HEK293 (cell line): ENCODE measurements around the gene CELF4.

Experiments
- CTCF ChIA-PET: fragments of 350-600 bp; formaldehyde crosslinking; extraction: SDS; loops from one replicate; lab custom pipeline; 2021; ENCODE audit warnings: antibody characterized with exemption; lab: Yijun Ruan, JAX
- POLR2A ChIA-PET: fragments of 300-600 bp; formaldehyde crosslinking; extraction: SDS; loops from one replicate; lab custom pipeline; 2020; ENCODE audit warnings: antibody characterized with exemption, inconsistent platforms; lab: Yijun Ruan, JAX
- H3K27ac ChIP-seq: fragments of 200-500 bp; sonication (Bioruptor generic); 2 replicates; pipeline ENCODE4 v1.5.1; 2014; ENCODE audit warnings: low read depth, low read length, control low read depth, inconsistent platforms; ENCODE audit errors: extremely low read depth
- H3K36me3 ChIP-seq, 2 experiments: fragments of 200-500 bp in 1 of 2; sonication (Bioruptor generic) in 1 of 2; 1 replicate in 1 of 2; 2 replicates in 1 of 2; pipeline ENCODE4 v1.5.1; 2014 to 2017; ENCODE audit warnings: inconsistent platforms in 2 of 2, low read length in 2 of 2; ENCODE audit not compliant: control insufficient read depth in 2 of 2, insufficient read depth in 1 of 2
- H3K4me1 ChIP-seq: fragments of 200-500 bp; sonication (Bioruptor generic); 2 replicates; pipeline ENCODE4 v1.5.1; 2014; ENCODE audit warnings: mild to moderate bottlenecking, low read length, inconsistent platforms; ENCODE audit not compliant: control insufficient read depth, insufficient read depth
- H3K4me3 ChIP-seq: 2 replicates; pipeline ENCODE4 v1.5.1; 2011; ENCODE audit warnings: low read depth, mild to moderate bottlenecking, control low read depth, low read length, moderate library complexity
- H3K9me3 ChIP-seq: fragments of 200-500 bp; sonication (Bioruptor generic); 2 replicates; pipeline ENCODE4 v1.5.1; 2014; ENCODE audit warnings: low read depth, low read length, inconsistent platforms; ENCODE audit not compliant: control insufficient read depth, insufficient read depth
- BCL11A ChIP-seq: fragments of 450-650 bp; formaldehyde crosslinking; IDR thresholded peaks from 2 replicates; pipeline ENCODE4 v1.5.1; 2016; ENCODE audit warnings: low read depth, missing biosample characterization, missing genetic modification characterization
- EGR2 ChIP-seq: fragments of 450-650 bp; formaldehyde crosslinking; IDR thresholded peaks from 2 replicates; pipeline ENCODE4 v1.5.1; 2016; ENCODE audit warnings: low read depth, missing biosample characterization, missing genetic modification characterization
- KLF10 ChIP-seq: fragments of 450-650 bp; IDR thresholded peaks from 2 replicates; pipeline ENCODE4 v1.5.1; 2018; ENCODE audit warnings: missing biosample characterization, mild to moderate bottlenecking, missing genetic modification characterization
- KLF16 ChIP-seq: fragments of 450-650 bp; formaldehyde crosslinking; IDR thresholded peaks from 2 replicates; pipeline ENCODE4 v1.5.1; 2017; ENCODE audit warnings: missing biosample characterization, missing genetic modification characterization
- MEIS1 ChIP-seq: sonication (generic); formaldehyde crosslinking; IDR thresholded peaks from 2 replicates; pipeline ENCODE4 v1.8.1; 2022; ENCODE audit warnings: missing genetic modification reagents, mild to moderate bottlenecking, borderline replicate concordance
- PBX3 ChIP-seq: sonication (generic); formaldehyde crosslinking; IDR thresholded peaks from 2 replicates; pipeline ENCODE4 v1.8.1; 2022; ENCODE audit warnings: mild to moderate bottlenecking, moderate library complexity, missing genetic modification reagents
- SP2 ChIP-seq: fragments of 450-650 bp; formaldehyde crosslinking; IDR thresholded peaks from 2 replicates; pipeline ENCODE4 v1.5.1; 2016; ENCODE audit warnings: missing biosample characterization, missing genetic modification characterization
- ZBTB1 ChIP-seq: fragments of 450-650 bp; formaldehyde crosslinking; IDR thresholded peaks from 2 replicates; pipeline ENCODE4 v1.5.1; 2016; ENCODE audit warnings: missing biosample characterization, missing genetic modification characterization
- ZBTB17 ChIP-seq: fragments of 450-650 bp; formaldehyde crosslinking; IDR thresholded peaks from 2 replicates; pipeline ENCODE4 v1.5.1; 2016; ENCODE audit warnings: missing biosample characterization, missing genetic modification characterization
- ZBTB21 ChIP-seq: fragments of 450-650 bp; formaldehyde crosslinking; IDR thresholded peaks from 2 replicates; pipeline ENCODE4 v1.5.1; 2017; ENCODE audit warnings: missing biosample characterization, missing genetic modification characterization
- ZEB2 ChIP-seq: fragments of 450-650 bp; formaldehyde crosslinking; IDR thresholded peaks from 2 replicates; pipeline ENCODE4 v1.5.1; 2016; ENCODE audit warnings: missing biosample characterization, missing genetic modification characterization
- ZFHX2 ChIP-seq: fragments of 450-650 bp; formaldehyde crosslinking; conservative IDR thresholded peaks from 2 replicates; pipeline ENCODE4 v1.5.1; 2016; ENCODE audit warnings: missing biosample characterization, missing genetic modification characterization
- ZFP37 ChIP-seq: fragments of 450-650 bp; formaldehyde crosslinking; IDR thresholded peaks from 2 replicates; pipeline ENCODE4 v1.5.1; 2016; ENCODE audit warnings: missing biosample characterization, missing genetic modification characterization
- ZNF112 ChIP-seq: fragments of 450-650 bp; formaldehyde crosslinking; IDR thresholded peaks from 2 replicates; pipeline ENCODE4 v1.5.0; 2017; ENCODE audit warnings: missing biosample characterization, missing genetic modification characterization
- ZNF114 ChIP-seq: fragments of 450-650 bp; formaldehyde crosslinking; IDR thresholded peaks from 2 replicates; pipeline ENCODE4 v1.5.0; 2017; ENCODE audit warnings: missing biosample characterization, missing genetic modification characterization
- ZNF133 ChIP-seq: fragments of 450-650 bp; formaldehyde crosslinking; IDR thresholded peaks from 2 replicates; pipeline ENCODE4 v1.5.1; 2016; ENCODE audit warnings: missing biosample characterization, missing genetic modification characterization
- ZNF184 ChIP-seq: fragments of 450-650 bp; IDR thresholded peaks from 2 replicates; pipeline ENCODE4 v1.5.1; 2018; ENCODE audit warnings: missing biosample characterization, mild to moderate bottlenecking, missing genetic modification characterization
- ZNF19 ChIP-seq: fragments of 450-650 bp; formaldehyde crosslinking; IDR thresholded peaks from 2 replicates; pipeline ENCODE4; 2016; ENCODE audit warnings: missing biosample characterization, missing genetic modification characterization, low read depth
- ZNF341 ChIP-seq: fragments of 450-650 bp; formaldehyde crosslinking; IDR thresholded peaks from 2 replicates; pipeline ENCODE4; 2016; ENCODE audit warnings: low read depth, missing biosample characterization, missing genetic modification characterization
- ZNF350 ChIP-seq: fragments of 450-650 bp; formaldehyde crosslinking; IDR thresholded peaks from 2 replicates; pipeline ENCODE4 v1.5.0; 2017; ENCODE audit warnings: missing biosample characterization, mild to moderate bottlenecking, missing genetic modification characterization
- ZNF426 ChIP-seq: fragments of 450-650 bp; formaldehyde crosslinking; IDR thresholded peaks from 2 replicates; pipeline ENCODE4 v1.5.1; 2017; ENCODE audit warnings: missing biosample characterization, missing genetic modification characterization, mild to moderate bottlenecking, inconsistent platforms, moderate library complexity
- ZNF473 ChIP-seq: fragments of 450-650 bp; formaldehyde crosslinking; IDR thresholded peaks from 2 replicates; pipeline ENCODE4 v1.5.1; 2017; ENCODE audit warnings: missing biosample characterization, missing genetic modification characterization
- ZNF626 ChIP-seq: fragments of 450-650 bp; sonication (Bioruptor Pico); formaldehyde crosslinking; IDR thresholded peaks from 2 replicates; pipeline ENCODE4 v1.5.1; 2018; ENCODE audit warnings: missing biosample characterization, missing genetic modification characterization, inconsistent platforms
- ZNF707 ChIP-seq: fragments of 450-650 bp; formaldehyde crosslinking; IDR thresholded peaks from 2 replicates; pipeline ENCODE4 v1.5.1; 2016; ENCODE audit warnings: missing biosample characterization, missing genetic modification characterization
- TF ChIP-seq, protein P1 (sequence below): fragments of 450-650 bp; formaldehyde crosslinking; IDR thresholded peaks from 2 replicates; pipeline ENCODE4 v1.5.1; 2016; ENCODE audit warnings: missing biosample characterization, missing genetic modification characterization
- TF ChIP-seq, protein P2 (sequence below): fragments of 450-650 bp; formaldehyde crosslinking; IDR thresholded peaks from 2 replicates; pipeline ENCODE4 v1.5.1; 2016; ENCODE audit warnings: missing biosample characterization, missing genetic modification characterization
- TF ChIP-seq, protein P3 (sequence below): fragments of 450-650 bp; formaldehyde crosslinking; IDR thresholded peaks from 2 replicates; pipeline ENCODE4 v1.5.1; 2016; ENCODE audit warnings: missing biosample characterization, missing genetic modification characterization
- TF ChIP-seq, protein P4 (sequence below): fragments of 450-650 bp; formaldehyde crosslinking; IDR thresholded peaks from 2 replicates; pipeline ENCODE4 v1.5.1; 2017; ENCODE audit warnings: missing biosample characterization, missing genetic modification characterization

Gene CELF4

GRCh38 chr18:37564711-37565100, 892 bp downstream of the CELF4 start:
- Histone ChIP-seq H3K27ac (no peak overlapping the region), H3K9me3 (no peaks in the 10 kb centered on the region), H3K36me3 (no peaks in the 10 kb centered on the region), H3K4me3 (no peak overlapping the region), H3K4me1 (no peaks in the 10 kb centered on the region)
- POLR2A ChIA-PET = no interaction called here
- CTCF ChIA-PET = interaction anchor here (1.0 kb wide), 1 partner anchor 57 kb away, joined by 3 read pairs; no protein-coding TSS in a partner anchor
- TF ChIP-seq PBX3 (CRISPR knock-in tag) (0 out of 2 replicates have a peak, but pooled peaks have one; percentile 32), ZFP37 (tag by site-specific recombination) (peak; percentile 40; the same call in 1 of the 2 replicates), SP2 (tag by site-specific recombination) (no peak), ZNF19 (tag by site-specific recombination) (no peak), ZBTB21 (tag by site-specific recombination) (no peak), ZNF184 (no peak), ZNF133 (no peak), ZBTB17 (peak; percentile 68; the same call in 1 of the 2 replicates), KLF16 (tag by site-specific recombination) (0 out of 2 replicates have a peak, but pooled peaks have one; percentile 44), KLF10 (tag by site-specific recombination) (no peak), BCL11A (tag by site-specific recombination) (0 out of 2 replicates have a peak, but pooled peaks have one; percentile 33), ZNF426 (tag by site-specific recombination) (no peak), ZEB2 (peak; percentile 17; the same call in 1 of the 2 replicates)
- TF ChIP-seq, protein P1, sequence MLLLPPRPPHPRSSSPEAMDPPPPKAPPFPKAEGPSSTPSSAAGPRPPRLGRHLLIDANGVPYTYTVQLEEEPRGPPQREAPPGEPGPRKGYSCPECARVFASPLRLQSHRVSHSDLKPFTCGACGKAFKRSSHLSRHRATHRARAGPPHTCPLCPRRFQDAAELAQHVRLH (tag by site-specific recombination) = no peak
- TF ChIP-seq, protein P2, sequence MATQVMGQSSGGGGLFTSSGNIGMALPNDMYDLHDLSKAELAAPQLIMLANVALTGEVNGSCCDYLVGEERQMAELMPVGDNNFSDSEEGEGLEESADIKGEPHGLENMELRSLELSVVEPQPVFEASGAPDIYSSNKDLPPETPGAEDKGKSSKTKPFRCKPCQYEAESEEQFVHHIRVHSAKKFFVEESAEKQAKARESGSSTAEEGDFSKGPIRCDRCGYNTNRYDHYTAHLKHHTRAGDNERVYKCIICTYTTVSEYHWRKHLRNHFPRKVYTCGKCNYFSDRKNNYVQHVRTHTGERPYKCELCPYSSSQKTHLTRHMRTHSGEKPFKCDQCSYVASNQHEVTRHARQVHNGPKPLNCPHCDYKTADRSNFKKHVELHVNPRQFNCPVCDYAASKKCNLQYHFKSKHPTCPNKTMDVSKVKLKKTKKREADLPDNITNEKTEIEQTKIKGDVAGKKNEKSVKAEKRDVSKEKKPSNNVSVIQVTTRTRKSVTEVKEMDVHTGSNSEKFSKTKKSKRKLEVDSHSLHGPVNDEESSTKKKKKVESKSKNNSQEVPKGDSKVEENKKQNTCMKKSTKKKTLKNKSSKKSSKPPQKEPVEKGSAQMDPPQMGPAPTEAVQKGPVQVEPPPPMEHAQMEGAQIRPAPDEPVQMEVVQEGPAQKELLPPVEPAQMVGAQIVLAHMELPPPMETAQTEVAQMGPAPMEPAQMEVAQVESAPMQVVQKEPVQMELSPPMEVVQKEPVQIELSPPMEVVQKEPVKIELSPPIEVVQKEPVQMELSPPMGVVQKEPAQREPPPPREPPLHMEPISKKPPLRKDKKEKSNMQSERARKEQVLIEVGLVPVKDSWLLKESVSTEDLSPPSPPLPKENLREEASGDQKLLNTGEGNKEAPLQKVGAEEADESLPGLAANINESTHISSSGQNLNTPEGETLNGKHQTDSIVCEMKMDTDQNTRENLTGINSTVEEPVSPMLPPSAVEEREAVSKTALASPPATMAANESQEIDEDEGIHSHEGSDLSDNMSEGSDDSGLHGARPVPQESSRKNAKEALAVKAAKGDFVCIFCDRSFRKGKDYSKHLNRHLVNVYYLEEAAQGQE (tag by site-specific recombination) = peak; percentile 98

DNA sequence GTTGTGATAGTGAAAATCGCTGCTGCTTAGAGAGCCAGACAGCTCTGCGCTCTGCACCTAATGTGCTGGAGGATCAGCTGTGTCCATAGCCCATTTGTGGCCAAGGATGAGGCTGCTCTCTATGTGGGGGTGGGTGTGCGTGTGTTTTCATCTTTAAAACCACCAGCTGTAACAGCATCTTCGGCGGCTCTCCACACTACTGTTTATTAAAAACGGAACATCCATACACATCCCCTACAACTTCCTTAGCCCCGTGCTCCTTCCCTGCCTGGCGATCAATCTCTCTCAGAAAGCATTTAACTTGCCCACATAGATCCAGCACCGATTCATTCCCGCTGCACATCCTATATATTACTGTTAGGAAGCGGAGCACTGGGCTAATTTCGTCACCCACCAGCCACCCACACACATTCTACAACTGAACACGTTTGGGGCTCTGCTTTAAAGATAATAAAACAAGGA, 1.6 kb downstream of the CELF4 start:
- H3K4me3 ChIP-seq = no peak overlapping the region
- TF ChIP-seq ZNF341 = no peak
- no peak for TF ChIP-seq ZNF626 (tag by site-specific recombination)
- no peak for TF ChIP-seq ZNF114
- TF ChIP-seq, protein P3, sequence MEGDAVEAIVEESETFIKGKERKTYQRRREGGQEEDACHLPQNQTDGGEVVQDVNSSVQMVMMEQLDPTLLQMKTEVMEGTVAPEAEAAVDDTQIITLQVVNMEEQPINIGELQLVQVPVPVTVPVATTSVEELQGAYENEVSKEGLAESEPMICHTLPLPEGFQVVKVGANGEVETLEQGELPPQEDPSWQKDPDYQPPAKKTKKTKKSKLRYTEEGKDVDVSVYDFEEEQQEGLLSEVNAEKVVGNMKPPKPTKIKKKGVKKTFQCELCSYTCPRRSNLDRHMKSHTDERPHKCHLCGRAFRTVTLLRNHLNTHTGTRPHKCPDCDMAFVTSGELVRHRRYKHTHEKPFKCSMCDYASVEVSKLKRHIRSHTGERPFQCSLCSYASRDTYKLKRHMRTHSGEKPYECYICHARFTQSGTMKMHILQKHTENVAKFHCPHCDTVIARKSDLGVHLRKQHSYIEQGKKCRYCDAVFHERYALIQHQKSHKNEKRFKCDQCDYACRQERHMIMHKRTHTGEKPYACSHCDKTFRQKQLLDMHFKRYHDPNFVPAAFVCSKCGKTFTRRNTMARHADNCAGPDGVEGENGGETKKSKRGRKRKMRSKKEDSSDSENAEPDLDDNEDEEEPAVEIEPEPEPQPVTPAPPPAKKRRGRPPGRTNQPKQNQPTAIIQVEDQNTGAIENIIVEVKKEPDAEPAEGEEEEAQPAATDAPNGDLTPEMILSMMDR = no peak
- TF ChIP-seq ZFHX2 (tag by site-specific recombination) = peak; percentile 60; the same call in 1 of the 2 replicates
- no peak for TF ChIP-seq ZNF112 (tag by site-specific recombination)
- TF ChIP-seq, protein P4, sequence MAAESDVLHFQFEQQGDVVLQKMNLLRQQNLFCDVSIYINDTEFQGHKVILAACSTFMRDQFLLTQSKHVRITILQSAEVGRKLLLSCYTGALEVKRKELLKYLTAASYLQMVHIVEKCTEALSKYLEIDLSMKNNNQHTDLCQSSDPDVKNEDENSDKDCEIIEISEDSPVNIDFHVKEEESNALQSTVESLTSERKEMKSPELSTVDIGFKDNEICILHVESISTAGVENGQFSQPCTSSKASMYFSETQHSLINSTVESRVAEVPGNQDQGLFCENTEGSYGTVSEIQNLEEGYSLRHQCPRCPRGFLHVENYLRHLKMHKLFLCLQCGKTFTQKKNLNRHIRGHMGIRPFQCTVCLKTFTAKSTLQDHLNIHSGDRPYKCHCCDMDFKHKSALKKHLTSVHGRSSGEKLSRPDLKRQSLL (tag by site-specific recombination) = no peak
- TF ChIP-seq ZNF350 (tag by site-specific recombination) = no peak
- no peak for TF ChIP-seq ZBTB17
- no peak for TF ChIP-seq ZNF707 (tag by site-specific recombination)
- no peak for TF ChIP-seq ZNF473 (tag by site-specific recombination)
- no peak for TF ChIP-seq ZBTB1
- TF ChIP-seq EGR2 (tag by site-specific recombination) = peak; percentile 34; the same call in 1 of the 2 replicates
- TF ChIP-seq MEIS1 (CRISPR knock-in tag) = no peak
- no peaks in the 10 kb centered on the region for H3K9me3 ChIP-seq
- ChIA-PET POLR2A (interaction anchor here (0.5 kb wide), 1 partner anchor 14 kb away, joined by 3 read pairs; no protein-coding TSS in a partner anchor), CTCF (interaction anchor here (1.0 kb wide), 1 partner anchor 56 kb away, joined by 3 read pairs; no protein-coding TSS in a partner anchor)
- H3K36me3 ChIP-seq = no peaks in the 10 kb centered on the region
- H3K4me1 ChIP-seq = no peaks in the 10 kb centered on the region
- H3K27ac ChIP-seq = no peak overlapping the region
